Mesendoderm (in vitro differentiated cells): ENCODE data around the gene FGGY.

Experiments
- DNase-seq: peaks from one replicate; pipeline ENCODE4 v3.0.0; 2013
- H2AK5ac ChIP-seq: 2 replicates; pipeline ENCODE4 v1.6.1; 2013; ENCODE audit warnings: low read length, inconsistent platforms
- H2BK120ac ChIP-seq: 2 replicates; pipeline ENCODE4 v1.6.1; 2013; ENCODE audit warnings: low read depth, mild to moderate bottlenecking, low read length, moderate library complexity, mixed read lengths
- H2BK15ac ChIP-seq: replicated peaks from 2 replicates; pipeline ENCODE4 v1.6.1; 2013; ENCODE audit warnings: low read depth, mild to moderate bottlenecking, moderate library complexity
- H2BK5ac ChIP-seq: 2 replicates; pipeline ENCODE4 v1.6.1; 2013; ENCODE audit warnings: low read length, inconsistent platforms
- H3K18ac ChIP-seq: 2 replicates; pipeline ENCODE4 v1.6.1; 2013; ENCODE audit warnings: mild to moderate bottlenecking, low read length, mixed read lengths
- H3K23ac ChIP-seq: one replicate; pipeline ENCODE4 v1.6.1; 2013; ENCODE audit warnings: low read length
- H3K27ac ChIP-seq: 2 replicates; pipeline ENCODE4 v1.5.1; 2013; ENCODE audit warnings: low read depth, mild to moderate bottlenecking, inconsistent platforms, low read length, moderate library complexity
- H3K27me3 ChIP-seq: 2 replicates; pipeline ENCODE4 v1.6.1; 2013; ENCODE audit warnings: low read length, control low read depth, mild to moderate bottlenecking, inconsistent platforms; ENCODE audit not compliant: insufficient read depth, poor library complexity
- H3K36me3 ChIP-seq: 2 replicates; pipeline ENCODE4 v1.6.1; 2013; ENCODE audit warnings: low read length, inconsistent platforms; ENCODE audit not compliant: control insufficient read depth, insufficient read depth
- H3K4ac ChIP-seq: one replicate; pipeline ENCODE4 v1.6.1; 2013; ENCODE audit warnings: low read depth, mild to moderate bottlenecking, low read length, moderate library complexity
- H3K4me1 ChIP-seq: 2 replicates; pipeline ENCODE4 v1.6.1; 2013; ENCODE audit warnings: low read depth, low read length, inconsistent platforms; ENCODE audit not compliant: control insufficient read depth
- H3K4me2 ChIP-seq: 2 replicates; pipeline ENCODE4 v1.6.1; 2013; ENCODE audit warnings: low read length
- H3K4me3 ChIP-seq: 2 replicates; pipeline ENCODE4 v1.5.1; 2013; ENCODE audit warnings: mild to moderate bottlenecking, low read length
- H3K56ac ChIP-seq: one replicate; pipeline ENCODE4 v1.6.1; 2013; ENCODE audit warnings: low read length
- H3K79me1 ChIP-seq: 2 replicates; pipeline ENCODE4 v1.6.1; 2013; ENCODE audit warnings: low read length, inconsistent platforms
- H3K79me2 ChIP-seq: 2 replicates; pipeline ENCODE4 v1.6.1; 2013; ENCODE audit warnings: mild to moderate bottlenecking, low read length; ENCODE audit not compliant: control insufficient read depth, insufficient read depth
- H3K9ac ChIP-seq: 2 replicates; pipeline ENCODE4 v1.6.1; 2013; ENCODE audit warnings: low read length, inconsistent platforms
- H4K5ac ChIP-seq: one replicate; pipeline ENCODE4 v1.6.1; 2013; ENCODE audit warnings: low read length
- H4K8ac ChIP-seq: one replicate; pipeline ENCODE4 v1.6.1; 2013; ENCODE audit warnings: low read depth, mild to moderate bottlenecking, control low read depth, low read length, moderate library complexity
- WGBS: extraction: QIAGEN DNeasy Blood & Tissue Kit; methylation state at CpG from one replicate; pipeline ENCODE4 v1.1.7; 2013; ENCODE audit warnings: low lambda C conversion rate, missing lambda C conversion rate; ENCODE audit not compliant: insufficient coverage; ENCODE audit errors: extremely low coverage; 5-methylcytosine and 5-hydroxymethylcytosine counted together

FGGY gene

DNA sequence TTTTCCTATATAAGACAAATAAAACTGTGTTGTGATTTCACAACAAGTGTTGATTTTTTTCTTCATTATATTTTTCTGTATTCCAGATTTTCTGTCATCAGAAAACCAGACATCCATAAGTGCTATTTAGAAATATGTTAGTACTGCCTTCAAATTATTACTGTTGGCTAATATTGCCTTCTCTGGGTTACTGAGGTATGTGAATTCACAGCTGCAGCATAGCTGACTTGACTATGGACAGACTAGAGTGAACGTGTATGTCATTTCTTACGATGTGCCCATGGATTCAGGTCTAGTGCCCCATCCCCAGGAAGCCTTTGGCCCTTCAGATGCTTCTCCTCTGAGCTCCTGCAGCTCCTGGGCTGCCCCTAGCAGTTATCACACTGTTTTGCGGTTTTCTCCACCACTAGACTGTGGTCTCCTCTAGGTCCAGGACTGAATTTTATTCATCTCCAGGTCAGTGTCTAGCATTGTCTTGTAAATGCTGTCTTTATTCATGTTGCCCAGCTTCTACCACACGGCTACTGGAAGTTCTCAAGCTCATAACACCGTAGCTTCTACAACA is 118.5 kb downstream of the FGGY start:
- Histone ChIP-seq H3K23ac (no peak overlapping the region), H3K4me3 (no peak overlapping the region), H2BK15ac (no peak overlapping the region), H3K79me2 (no peaks in the 10 kb centered on the region), H3K56ac (no peak overlapping the region), H2BK5ac (no peak overlapping the region), H3K9ac (no peak overlapping the region), H3K27me3 (no peaks in the 10 kb centered on the region), H3K27ac (no peak overlapping the region), H3K4ac (no peak overlapping the region), H2BK120ac (no peak overlapping the region), H3K4me1 (no peaks in the 10 kb centered on the region), H4K8ac (no peak overlapping the region), H2AK5ac (no peak overlapping the region), H3K18ac (no peak overlapping the region), H3K4me2 (no peak overlapping the region), H4K5ac (no peak overlapping the region), H3K36me3 (no peaks in the 10 kb centered on the region), H3K79me1 (no peaks in the 10 kb centered on the region)
- no peak for DNase-seq
- WGBS = no CpG with 5 or more reads among the region's 5 CpGs

DNA sequence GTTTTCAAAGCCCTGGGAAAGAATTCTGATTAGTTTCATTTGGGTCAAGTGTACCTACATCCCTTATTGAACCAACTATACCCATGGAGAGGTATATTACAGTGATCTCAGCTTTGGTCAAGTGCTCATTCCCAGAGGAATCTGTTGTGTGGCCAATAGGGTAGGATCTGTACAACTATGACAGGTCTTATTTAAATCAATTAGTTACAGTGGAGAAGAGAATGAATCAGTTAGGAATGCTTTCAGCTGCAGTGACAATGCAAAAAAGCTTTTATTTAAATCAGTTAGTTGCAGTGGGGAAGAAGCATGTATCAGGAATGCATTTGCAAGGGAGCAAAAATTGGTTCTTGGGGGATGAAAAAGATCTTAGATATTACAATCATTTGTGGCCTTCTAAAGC is 119.0 kb downstream of the FGGY start:
- DNase-seq = no peak
- no peak overlapping the region for H2AK5ac ChIP-seq
- no peak overlapping the region for H3K9ac ChIP-seq
- no peaks in the 10 kb centered on the region for H3K79me1 ChIP-seq
- H3K79me2 ChIP-seq = no peaks in the 10 kb centered on the region
- no peaks in the 10 kb centered on the region for H3K4me1 ChIP-seq
- H3K36me3 ChIP-seq = no peaks in the 10 kb centered on the region
- no peak overlapping the region for H3K23ac ChIP-seq
- H3K4me2 ChIP-seq = no peak overlapping the region
- H3K4me3 ChIP-seq = no peak overlapping the region
- no peak overlapping the region for H2BK15ac ChIP-seq
- H4K5ac ChIP-seq = no peak overlapping the region
- no peak overlapping the region for H3K56ac ChIP-seq
- H3K27me3 ChIP-seq = no peaks in the 10 kb centered on the region
- no peak overlapping the region for H3K18ac ChIP-seq
- no peak overlapping the region for H4K8ac ChIP-seq
- no peak overlapping the region for H3K4ac ChIP-seq
- no peak overlapping the region for H2BK5ac ChIP-seq
- H3K27ac ChIP-seq = no peak overlapping the region
- H2BK120ac ChIP-seq = no peak overlapping the region

DNA sequence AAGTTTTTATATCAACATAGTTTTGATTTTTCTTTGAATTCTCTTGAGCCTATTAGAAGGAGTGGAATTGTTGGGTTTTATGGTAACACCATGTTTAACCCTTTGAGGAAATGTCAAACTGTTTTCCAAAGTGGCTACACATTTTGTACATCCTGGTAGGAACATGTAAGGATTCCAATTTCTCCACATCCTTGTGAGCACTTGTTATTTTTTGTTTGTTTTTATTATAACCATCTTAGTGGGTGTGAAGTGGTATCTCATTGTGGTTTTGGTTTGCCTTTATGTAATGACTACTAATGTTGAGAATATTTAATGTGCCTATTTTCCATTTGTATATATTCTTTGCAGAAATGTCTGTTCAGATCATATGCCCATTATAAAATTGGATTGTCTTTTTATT is 120.5 kb downstream of the FGGY start:
- no peak overlapping the region for H3K27ac ChIP-seq
- no peak overlapping the region for H3K4ac ChIP-seq
- H3K4me2 ChIP-seq = no peak overlapping the region
- H4K8ac ChIP-seq = no peak overlapping the region
- no peak overlapping the region for H3K4me3 ChIP-seq
- no peak for DNase-seq
- no peak overlapping the region for H3K18ac ChIP-seq
- H2BK120ac ChIP-seq = no peak overlapping the region
- no peaks in the 10 kb centered on the region for H3K79me2 ChIP-seq
- no peak overlapping the region for H3K23ac ChIP-seq
- no peaks in the 10 kb centered on the region for H3K36me3 ChIP-seq
- H3K79me1 ChIP-seq = no peaks in the 10 kb centered on the region
- no peak overlapping the region for H2AK5ac ChIP-seq
- H3K4me1 ChIP-seq = no peaks in the 10 kb centered on the region
- no peak overlapping the region for H4K5ac ChIP-seq
- H3K27me3 ChIP-seq = no peaks in the 10 kb centered on the region
- H3K56ac ChIP-seq = no peak overlapping the region
- no peak overlapping the region for H3K9ac ChIP-seq
- no peak overlapping the region for H2BK5ac ChIP-seq
- no peak overlapping the region for H2BK15ac ChIP-seq

DNA sequence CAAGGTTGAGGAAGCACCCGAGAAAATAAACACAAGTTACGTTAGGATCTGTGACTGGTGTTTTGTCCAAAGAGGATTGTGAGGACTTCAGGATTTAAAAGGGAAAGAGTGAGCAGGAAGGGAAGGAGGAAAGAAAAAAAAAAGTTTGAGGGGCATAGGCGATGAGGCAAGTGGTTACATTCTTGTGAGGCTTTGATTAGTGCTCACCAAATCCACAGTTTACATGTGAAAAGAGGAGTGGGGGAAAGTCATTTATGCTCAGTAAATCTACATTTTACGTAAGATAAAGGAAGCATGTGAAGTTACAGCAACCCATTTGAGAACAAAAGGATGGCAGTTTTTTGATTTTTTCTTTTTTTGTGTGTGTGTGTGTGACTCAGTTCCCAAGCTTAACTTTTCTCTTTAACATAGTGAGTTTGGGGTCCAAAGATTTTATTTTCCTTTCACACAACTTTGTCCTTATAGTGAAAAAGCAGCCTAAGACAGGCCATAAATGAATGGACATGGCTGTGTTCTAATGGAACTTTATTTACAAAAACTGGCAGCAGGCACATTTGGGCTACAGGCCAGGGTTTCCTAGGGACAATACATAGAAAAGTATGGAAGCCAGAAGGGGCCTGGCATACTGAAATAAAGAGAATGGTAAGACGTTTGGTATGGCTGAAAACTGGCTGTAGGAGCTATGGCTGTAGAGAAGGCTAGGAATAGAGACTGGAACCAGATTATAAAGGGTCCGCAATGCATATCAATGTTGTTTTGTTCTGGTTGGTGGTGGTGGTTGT is 121.7 kb downstream of the FGGY start:
- H3K56ac ChIP-seq = no peak overlapping the region
- no peaks in the 10 kb centered on the region for H3K79me2 ChIP-seq
- no peak overlapping the region for H2BK15ac ChIP-seq
- no CpG with 5 or more reads among the region's 6 CpGs for WGBS
- no peak overlapping the region for H3K4me2 ChIP-seq
- no peaks in the 10 kb centered on the region for H3K79me1 ChIP-seq
- no peak overlapping the region for H3K23ac ChIP-seq
- H3K4ac ChIP-seq = no peak overlapping the region
- H4K8ac ChIP-seq = no peak overlapping the region
- no peak overlapping the region for H2BK5ac ChIP-seq
- H2BK120ac ChIP-seq = no peak overlapping the region
- H3K4me3 ChIP-seq = no peak overlapping the region
- no peaks in the 10 kb centered on the region for H3K4me1 ChIP-seq
- DNase-seq = peak; percentile 44
- no peaks in the 10 kb centered on the region for H3K36me3 ChIP-seq
- H3K27ac ChIP-seq = no peak overlapping the region
- H2AK5ac ChIP-seq = no peak overlapping the region
- H4K5ac ChIP-seq = no peak overlapping the region
- peak overlapping the region; percentile 28 for H3K18ac ChIP-seq
- H3K9ac ChIP-seq = no peak overlapping the region
- H3K27me3 ChIP-seq = no peaks in the 10 kb centered on the region

DNA sequence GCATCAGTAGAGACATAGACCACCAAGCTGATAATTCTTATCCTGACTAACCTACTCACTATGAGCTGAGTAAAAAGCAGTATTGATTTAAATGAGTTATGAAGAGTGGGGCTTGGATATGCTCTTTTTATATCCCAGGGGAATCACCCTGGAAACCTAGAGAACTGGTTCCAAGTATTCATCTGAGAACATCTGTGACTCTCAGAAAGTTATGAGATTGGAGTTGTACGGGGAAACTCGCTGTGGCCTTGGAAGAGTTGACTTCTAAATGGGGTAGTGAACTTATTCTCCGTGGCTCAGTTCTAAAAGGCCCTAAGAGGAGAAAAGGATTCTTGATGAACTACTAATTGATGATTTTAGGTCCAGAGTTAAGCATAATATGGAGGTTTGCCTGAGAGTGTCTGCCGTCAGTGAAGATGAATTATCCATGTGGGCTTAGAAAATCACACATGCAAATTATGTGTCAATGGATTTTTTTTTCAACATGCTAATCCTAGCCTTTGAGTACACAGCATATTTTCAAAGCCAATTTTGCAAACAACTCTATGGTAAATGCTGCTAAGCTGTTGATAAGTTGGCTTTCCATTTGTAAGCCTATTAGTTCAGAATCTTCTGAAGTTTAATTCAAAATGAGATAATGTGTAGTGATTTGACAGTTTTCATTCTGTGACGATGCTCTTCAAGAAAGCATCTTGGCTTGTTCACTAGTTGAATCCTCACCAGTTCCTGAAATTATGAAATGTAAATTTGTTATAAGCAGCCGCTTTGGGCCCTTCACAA is 122.7 kb downstream of the FGGY start:
- H3K79me1 ChIP-seq = no peaks in the 10 kb centered on the region
- no CpG with 5 or more reads among the region's 6 CpGs for WGBS
- no peaks in the 10 kb centered on the region for H3K79me2 ChIP-seq
- H4K5ac ChIP-seq = no peak overlapping the region
- no peak overlapping the region for H3K9ac ChIP-seq
- H3K27ac ChIP-seq = no peak overlapping the region
- no peak overlapping the region for H3K18ac ChIP-seq
- no peaks in the 10 kb centered on the region for H3K36me3 ChIP-seq
- H3K4ac ChIP-seq = no peak overlapping the region
- H3K4me3 ChIP-seq = no peak overlapping the region
- no peak overlapping the region for H2BK15ac ChIP-seq
- no peaks in the 10 kb centered on the region for H3K4me1 ChIP-seq
- H2BK120ac ChIP-seq = no peak overlapping the region
- H3K27me3 ChIP-seq = no peaks in the 10 kb centered on the region
- H3K56ac ChIP-seq = no peak overlapping the region
- no peak overlapping the region for H2BK5ac ChIP-seq
- no peak overlapping the region for H2AK5ac ChIP-seq
- H3K4me2 ChIP-seq = no peak overlapping the region
- DNase-seq = no peak
- no peak overlapping the region for H3K23ac ChIP-seq
- H4K8ac ChIP-seq = no peak overlapping the region
